GM23248 (cell line): Measurements from ENCODE around the gene RNF151. TPM values are rescaled to one million over a fixed set of nuclear protein-coding genes. Genes with fewer than 3 reads are reported as not detected.
"Not testable (repeated sequence)": the region's sequence is repeated elsewhere in the genome, so short reads cannot be mapped to it uniquely, and the experiment has no call there.

Experiments
- DNase-seq: peaks from one replicate; pipeline ENCODE4 v3.0.0-alpha.2; 2015
- H2AFZ ChIP-seq: fragments of 200-600 bp; sonication (generic); 2 replicates; pipeline ENCODE4 v1.6.1; 2016; ENCODE audit warnings: antibody characterized with exemption
- H3F3A ChIP-seq: fragments of 200-600 bp; sonication (generic); 2 replicates; pipeline ENCODE4 v1.6.1; 2016; ENCODE audit warnings: mild to moderate bottlenecking, antibody characterized with exemption, mixed run types; ENCODE audit not compliant: insufficient read depth
- H3K27ac ChIP-seq: fragments of 200-600 bp; sonication (generic); 2 replicates; pipeline ENCODE4 v1.5.1; 2016; ENCODE audit warnings: mild to moderate bottlenecking
- H3K27me3 ChIP-seq: fragments of 200-600 bp; sonication (generic); replicated peaks from 2 replicates; pipeline ENCODE4 v1.6.1; 2016; ENCODE audit warnings: mild to moderate bottlenecking; ENCODE audit not compliant: insufficient read depth
- H3K36me3 ChIP-seq: fragments of 200-600 bp; sonication (generic); 2 replicates; pipeline ENCODE4 v1.6.1; 2016; ENCODE audit warnings: low read depth, mild to moderate bottlenecking
- H3K4me1 ChIP-seq: fragments of 200-600 bp; sonication (generic); 2 replicates; pipeline ENCODE4 v1.6.1; 2016; ENCODE audit warnings: mild to moderate bottlenecking; ENCODE audit not compliant: insufficient read depth
- H3K4me2 ChIP-seq: fragments of 200-600 bp; sonication (generic); one replicate; pipeline ENCODE4 v1.6.1; 2016; ENCODE audit warnings: mild to moderate bottlenecking; ENCODE audit not compliant: unreplicated experiment
- H3K4me3 ChIP-seq: fragments of 200-600 bp; sonication (generic); 2 replicates; pipeline ENCODE4 v1.5.1; 2016; ENCODE audit warnings: mild to moderate bottlenecking
- H3K79me2 ChIP-seq: fragments of 200-600 bp; sonication (generic); 2 replicates; pipeline ENCODE4 v1.6.1; 2016; ENCODE audit warnings: mild to moderate bottlenecking; ENCODE audit not compliant: insufficient read depth
- H3K9ac ChIP-seq: fragments of 200-600 bp; sonication (generic); 2 replicates; pipeline ENCODE4 v1.6.1; 2016; ENCODE audit warnings: mild to moderate bottlenecking
- H3K9me2 ChIP-seq: fragments of 200-600 bp; sonication (generic); 2 replicates; pipeline ENCODE4 v1.6.1; 2016; ENCODE audit warnings: mixed run types, mild to moderate bottlenecking, moderate library complexity; ENCODE audit not compliant: insufficient read depth
- H3K9me3 ChIP-seq: fragments of 200-600 bp; sonication (generic); one replicate; pipeline ENCODE4 v1.6.1; 2017; ENCODE audit warnings: low read depth
- H4K20me1 ChIP-seq: fragments of 200-600 bp; sonication (generic); 2 replicates; pipeline ENCODE4 v1.6.0; 2016; ENCODE audit not compliant: insufficient read depth
- EZH2 ChIP-seq: fragments of 200-600 bp; sonication (generic); IDR thresholded peaks from 2 replicates; pipeline ENCODE4 v1.6.1; 2018; ENCODE audit warnings: antibody characterized with exemption, mild to moderate bottlenecking; ENCODE audit not compliant: insufficient read depth, poor library complexity, severe bottlenecking
- EZH2phosphoT487 ChIP-seq: fragments of 200-600 bp; sonication (generic); IDR thresholded peaks from 2 replicates; pipeline ENCODE4 v1.6.1; 2018; ENCODE audit warnings: antibody characterized with exemption, moderate library complexity, mild to moderate bottlenecking, low read depth; ENCODE audit not compliant: insufficient read depth
- WGBS, 2 experiments: methylation state at CpG; one replicate each; pipeline ENCODE4 v1.1.6; 2015 to 2017; ENCODE audit warnings: low lambda C conversion rate in 2 of 2, low coverage in 1 of 2; ENCODE audit errors: missing lambda C conversion rate in 2 of 2; 5-methylcytosine and 5-hydroxymethylcytosine counted together
- in situ Hi-C: fragments of 300-500 bp; cut with MboI; formaldehyde crosslinking; loops from 2 replicates; pipeline ENCODE4 v1.15.0; 2020
- polyA plus RNA-seq: library from polyadenylated mRNA; unstranded; fragments of >200 nt; fragmentation: Nextera tagmentation; extraction: Ambion mirVana; gene quantifications from 2 replicates; pipeline ENCODE4 v1.2.1, GENCODE V29; 2016
- total RNA-seq: library from RNA; depleted of rRNA; stranded (reverse); fragments of >200 nt; shearing (Covaris generic); gene quantifications from 2 replicates; pipeline ENCODE4 v1.2.3, GENCODE V29; 2014

Gene RNF151
- total and polyA plus RNA-seq, 2 experiments from 2014 or later, result 0.25 TPM; not detected in 1

GRCh38 chr16:1918351-1919326, 48.0 kb upstream of the RNF151 start, which contains the start of gene HS3ST6:
HS3ST6 (minus strand) TSS chr16:1918415; CDS start chr16:1918323, 92 bp downstream.
- no peak within 1 kb of the TSS for H3K4me3 ChIP-seq
- DNase-seq, result no peak
- H3K79me2 ChIP-seq, result no peaks in the 10 kb centered on the region
- TF ChIP-seq EZH2, result peak; percentile 12
- TF ChIP-seq EZH2phosphoT487, result no peak
- no peaks in the 10 kb centered on the region for H4K20me1 ChIP-seq
- no peaks in the 10 kb centered on the region for H3K36me3 ChIP-seq
- in situ Hi-C loops, result no loop called here
- no peaks in the 10 kb centered on the region for H3K9me2 ChIP-seq
- H3K9ac ChIP-seq, result no peak within 1 kb of the TSS
- H3K27ac ChIP-seq, result no peak within 1 kb of the TSS
- H3K4me2 ChIP-seq, result no peak within 1 kb of the TSS
- H3K9me3 ChIP-seq, result no peaks in the 10 kb centered on the region
- peaks cover 66% of the 10 kb centered on the region for H3K27me3 ChIP-seq
- H3F3A ChIP-seq, result no peaks in the 10 kb centered on the region
- no peaks in the 10 kb centered on the region for H3K4me1 ChIP-seq
- 3 to 4% methylated on average over 37 to 56 of the region's 71 CpGs for WGBS, 2 experiments
- no peak within 1 kb of the TSS for H2AFZ ChIP-seq

DNA sequence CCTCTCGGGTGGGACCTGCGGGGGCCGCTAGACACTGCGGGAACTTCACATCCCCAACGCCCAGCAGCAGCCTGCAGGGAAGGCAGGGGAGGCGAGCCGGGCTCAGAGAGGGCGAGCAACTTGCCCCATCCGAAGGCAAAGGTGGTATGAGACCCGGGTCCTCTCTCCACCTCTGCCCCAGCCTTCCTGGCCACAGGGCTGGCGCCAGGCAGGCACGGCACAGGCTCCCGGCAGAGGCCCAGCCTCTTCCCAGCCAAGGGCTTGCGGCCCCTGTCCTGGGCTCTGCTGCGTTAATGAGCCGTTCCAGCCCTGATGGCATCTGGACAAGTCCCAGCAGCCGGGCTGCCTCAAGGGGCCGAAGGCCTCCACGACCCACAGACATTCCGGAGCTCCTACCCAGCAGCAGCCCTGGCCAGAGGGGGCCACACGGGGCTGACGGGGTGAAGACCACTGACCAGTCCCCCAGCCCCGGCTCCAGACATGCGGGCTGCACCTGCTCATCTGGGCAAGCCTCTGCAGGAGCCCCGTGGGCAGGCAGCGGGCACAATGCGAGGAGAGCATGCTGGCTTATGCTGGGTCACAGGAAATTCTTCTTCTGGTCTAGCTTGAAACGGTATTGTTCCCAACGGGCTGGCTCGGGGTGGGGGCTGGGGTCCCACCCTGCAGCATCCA, 47.2 kb upstream of the RNF151 start:
- H3K9me3 ChIP-seq, result no peaks in the 10 kb centered on the region
- H3K9ac ChIP-seq, result no peak overlapping the region
- no peak overlapping the region for H3K4me3 ChIP-seq
- H3K27ac ChIP-seq, result no peak overlapping the region
- no peaks in the 10 kb centered on the region for H3K36me3 ChIP-seq
- no peaks in the 10 kb centered on the region for H4K20me1 ChIP-seq
- H3K4me2 ChIP-seq, result no peak overlapping the region
- H3F3A ChIP-seq, result no peaks in the 10 kb centered on the region
- in situ Hi-C loops, result no loop called here
- no peaks in the 10 kb centered on the region for H3K9me2 ChIP-seq
- DNase-seq, result no peak
- H3K4me1 ChIP-seq, result no peaks in the 10 kb centered on the region
- H3K27me3 ChIP-seq, result peaks cover 69% of the 10 kb centered on the region
- H2AFZ ChIP-seq, result no peak overlapping the region
- no peak for TF ChIP-seq EZH2
- TF ChIP-seq EZH2phosphoT487, result no peak
- 32 to 38% methylated on average over 23 to 29 of the region's 30 CpGs for WGBS, 2 experiments
- no peaks in the 10 kb centered on the region for H3K79me2 ChIP-seq

- H4K20me1 ChIP-seq, DNase-seq, H3K4me3 ChIP-seq, H3F3A ChIP-seq, H3K4me2 ChIP-seq, H3K36me3 ChIP-seq, H2AFZ ChIP-seq, H3K9me3 ChIP-seq, H3K4me1 ChIP-seq, in situ Hi-C loops, H3K9ac ChIP-seq, H3K27ac ChIP-seq, H3K79me2 ChIP-seq, H3K9me2 ChIP-seq: not testable (repeated sequence)
- peaks cover 67% of the 10 kb centered on the region for H3K27me3 ChIP-seq
- 49 to 53% methylated on average over 4 to 20 of the region's 21 CpGs for WGBS, 2 experiments
Observed at GRCh38 chr16:1920122-1920521, 46.5 kb upstream of the RNF151 start.

- peaks cover 61% of the 10 kb centered on the region for H3K27me3 ChIP-seq
- H2AFZ ChIP-seq, result no peak overlapping the region
- H3K9me3 ChIP-seq, result no peaks in the 10 kb centered on the region
- H3K4me1 ChIP-seq, result no peaks in the 10 kb centered on the region
- H3F3A ChIP-seq, result no peaks in the 10 kb centered on the region
- no peak overlapping the region for H3K4me3 ChIP-seq
- WGBS, 2 experiments, result 21 to 26% methylated on average over 11 to 15 of the region's 15 CpGs
- H3K9ac ChIP-seq, result no peak overlapping the region
- H3K79me2 ChIP-seq, result no peaks in the 10 kb centered on the region
- in situ Hi-C loops, result no loop called here
- H3K9me2 ChIP-seq, result no peaks in the 10 kb centered on the region
- TF ChIP-seq EZH2 (no peak), EZH2phosphoT487 (no peak)
- H4K20me1 ChIP-seq, result no peaks in the 10 kb centered on the region
- no peak overlapping the region for H3K4me2 ChIP-seq
- H3K27ac ChIP-seq, result no peak overlapping the region
- no peaks in the 10 kb centered on the region for H3K36me3 ChIP-seq
- DNase-seq, result peak; percentile 54
Observed at GRCh38 chr16:1920727-1921171, 45.9 kb upstream of the RNF151 start.
